Subcutaneous abdominal adipose tissue (tissue), 5 donors: Measurements from ENCODE around the gene BTG4.
A peak's percentile ranks its signal among the peaks of the same experiment; 100 is the strongest.

Source experiments
- H3K27ac ChIP-seq: one replicate; pipeline ENCODE4 v1.7.0; 2013; ENCODE audit warnings: low read depth, mild to moderate bottlenecking, inconsistent platforms, low read length, moderate library complexity
- H3K27me3 ChIP-seq, 5 donors: one replicate each; pipeline ENCODE4 v1.7.0; 2013; ENCODE audit warnings: low read length in 5 of 5, inconsistent platforms in 1 of 5; ENCODE audit not compliant: control insufficient read depth in 5 of 5, insufficient read depth in 4 of 5
- H3K36me3 ChIP-seq, 5 donors: one replicate each; pipeline ENCODE4 v1.7.0; 2013; ENCODE audit warnings: low read length in 5 of 5; ENCODE audit not compliant: control insufficient read depth in 5 of 5, insufficient read depth in 5 of 5
- H3K4me1 ChIP-seq, 5 donors: one replicate each; pipeline ENCODE4 v1.7.0; 2013; ENCODE audit warnings: low read length in 5 of 5, mild to moderate bottlenecking in 3 of 5, moderate library complexity in 1 of 5; ENCODE audit not compliant: control insufficient read depth in 5 of 5, insufficient read depth in 5 of 5
- H3K4me3 ChIP-seq, 5 donors: one replicate each; pipeline ENCODE4 v1.7.0; 2013; ENCODE audit warnings: low read length in 5 of 5, low read depth in 1 of 5
- H3K9ac ChIP-seq, 5 donors: one replicate each; pipeline ENCODE4 v1.7.0; 2013; ENCODE audit warnings: low read length in 5 of 5, mild to moderate bottlenecking in 4 of 5, moderate library complexity in 3 of 5
- H3K9me3 ChIP-seq, 5 donors: one replicate each; pipeline ENCODE4 v1.7.0; 2013; ENCODE audit warnings: low read length in 5 of 5; ENCODE audit not compliant: control insufficient read depth in 5 of 5
- donor health status: healthy.
- donor health status: healthy.
- donor health status: healthy.
- donor health status: healthy.
- donor health status: healthy.

The BTG4 gene

GRCh38 chr11:111450480-111451320 is 61.5 kb downstream of the BTG4 start:
- Histone ChIP-seq H3K9ac (no peak overlapping the region), H3K36me3 (no peaks in the 10 kb centered on the region), H3K9me3 (no peaks in the 10 kb centered on the region), H3K4me3 (no peak overlapping the region), H3K4me1 (peaks cover 0 to 8% (median 4%) of the 10 kb centered on the region in 5 donors), H3K27me3 (peaks cover 0 to 2% (median 0%) of the 10 kb centered on the region in 5 donors), H3K27ac (no peak overlapping the region)

GRCh38 chr11:111449696-111450479 is 62.3 kb downstream of the BTG4 start:
- Histone ChIP-seq H3K4me3 (no peak overlapping the region), H3K27me3 (peaks cover 0 to 2% (median 0%) of the 10 kb centered on the region in 5 donors), H3K9ac (no peak overlapping the region), H3K27ac (no peak overlapping the region), H3K9me3 (no peaks in the 10 kb centered on the region), H3K4me1 (peaks cover 0 to 14% (median 5%) of the 10 kb centered on the region in 5 donors), H3K36me3 (no peaks in the 10 kb centered on the region)

- H3K36me3 ChIP-seq, result no peaks in the 10 kb centered on the region
- peaks cover 0 to 2% (median 0%) of the 10 kb centered on the region in 5 donors for H3K27me3 ChIP-seq
- no peak overlapping the region for H3K4me3 ChIP-seq
- peaks cover 0 to 17% (median 5%) of the 10 kb centered on the region in 5 donors for H3K4me1 ChIP-seq
- H3K27ac ChIP-seq, result no peak overlapping the region
- no peak overlapping the region for H3K9ac ChIP-seq
- no peaks in the 10 kb centered on the region for H3K9me3 ChIP-seq
Measured at GRCh38 chr11:111448831-111449557, 63.2 kb downstream of the BTG4 start.

GRCh38 chr11:111448414-111448813 is 63.8 kb downstream of the BTG4 start:
- Histone ChIP-seq H3K9ac (no peak overlapping the region), H3K27me3 (peaks cover 0 to 2% (median 0%) of the 10 kb centered on the region in 5 donors), H3K4me1 (peaks cover 0 to 17% (median 5%) of the 10 kb centered on the region in 5 donors), H3K36me3 (no peaks in the 10 kb centered on the region), H3K27ac (no peak overlapping the region), H3K9me3 (no peaks in the 10 kb centered on the region), H3K4me3 (no peak overlapping the region)

GRCh38 chr11:111447931-111448330 is 64.3 kb downstream of the BTG4 start:
- Histone ChIP-seq H3K27ac (no peak overlapping the region), H3K27me3 (peaks cover 0 to 2% (median 0%) of the 10 kb centered on the region in 5 donors), H3K4me1 (peaks cover 0 to 17% (median 5%) of the 10 kb centered on the region in 5 donors), H3K9ac (no peak overlapping the region), H3K36me3 (no peaks in the 10 kb centered on the region), H3K4me3 (no peak overlapping the region), H3K9me3 (no peaks in the 10 kb centered on the region)

GRCh38 chr11:111447112-111447471 is 65.1 kb downstream of the BTG4 start:
- Histone ChIP-seq H3K4me1 (peaks cover 0 to 17% (median 5%) of the 10 kb centered on the region in 5 donors), H3K36me3 (no peaks in the 10 kb centered on the region), H3K27me3 (peaks cover 0 to 2% (median 0%) of the 10 kb centered on the region in 5 donors), H3K4me3 (no peak overlapping the region), H3K9me3 (no peaks in the 10 kb centered on the region), H3K9ac (no peak overlapping the region), H3K27ac (no peak overlapping the region)

- Histone ChIP-seq H3K4me1 (peaks cover 0 to 17% (median 5%) of the 10 kb centered on the region in 5 donors), H3K4me3 (no peak overlapping the region), H3K9me3 (no peaks in the 10 kb centered on the region), H3K9ac (no peak overlapping the region), H3K27me3 (peaks cover 0 to 2% (median 0%) of the 10 kb centered on the region in 5 donors), H3K27ac (no peak overlapping the region), H3K36me3 (no peaks in the 10 kb centered on the region)
Measured at GRCh38 chr11:111446404-111447111, 65.6 kb downstream of the BTG4 start.

GRCh38 chr11:111445586-111445985 is 66.6 kb downstream of the BTG4 start:
- Histone ChIP-seq H3K27me3 (peaks cover 0 to 2% (median 0%) of the 10 kb centered on the region in 5 donors), H3K36me3 (no peaks in the 10 kb centered on the region), H3K9me3 (no peaks in the 10 kb centered on the region), H3K27ac (peak overlapping the region; percentile 2), H3K4me1 (peaks cover 0 to 17% (median 5%) of the 10 kb centered on the region in 5 donors), H3K9ac (no peak overlapping the region), H3K4me3 (no peak overlapping the region)
